Amniotic epithelial cell (primary cell): ENCODE data around the gene TP53TG5.

ENCODE experiments used
- DNase-seq: peaks from one replicate; pipeline ENCODE4 v3.0.0-alpha.2; 2010; ENCODE audit warnings: low read depth

Gene TP53TG5

GRCh38 chr20:45345104-45345936 is 32.8 kb downstream of the TP53TG5 start:
- no peak for DNase-seq

- DNase-seq: peak; percentile 88
Observed at GRCh38 chr20:45344168-45344860, 33.8 kb downstream of the TP53TG5 start.

GRCh38 chr20:45343532-45344167 is 34.5 kb downstream of the TP53TG5 start:
- DNase-seq: peak; percentile 30

GRCh38 chr20:45342855-45343531 is 35.1 kb downstream of the TP53TG5 start:
- no peak for DNase-seq

- DNase-seq: peak; percentile 94
Observed at GRCh38 chr20:45341939-45342854, 35.9 kb downstream of the TP53TG5 start.

GRCh38 chr20:45341579-45341938 is 36.6 kb downstream of the TP53TG5 start:
- no peak for DNase-seq

GRCh38 chr20:45340951-45341350 is 37.2 kb downstream of the TP53TG5 start:
- DNase-seq: no peak

- no peak for DNase-seq
Observed at GRCh38 chr20:45340236-45340847, 37.8 kb downstream of the TP53TG5 start.

GRCh38 chr20:45339799-45340198 is 38.3 kb downstream of the TP53TG5 start:
- no peak for DNase-seq

- DNase-seq: no peak
Observed at GRCh38 chr20:45339084-45339483, 39.0 kb downstream of the TP53TG5 start.

- peak; percentile 87 for DNase-seq
Observed at GRCh38 chr20:45338121-45339030, 39.7 kb downstream of the TP53TG5 start.

- DNase-seq: peak; percentile 98
Observed at GRCh38 chr20:45337367-45338120, 40.6 kb downstream of the TP53TG5 start.

GRCh38 chr20:45336530-45337366 is 41.4 kb downstream of the TP53TG5 start:
- DNase-seq: peak; percentile 92

GRCh38 chr20:45330476-45330875 is 47.6 kb downstream of the TP53TG5 start:
- DNase-seq: no peak

GRCh38 chr20:45329497-45330319 is 48.4 kb downstream of the TP53TG5 start:
- DNase-seq: no peak

GRCh38 chr20:45328451-45328850 is 49.7 kb downstream of the TP53TG5 start:
- no peak for DNase-seq

GRCh38 chr20:45325371-45325770 is 52.8 kb downstream of the TP53TG5 start:
- DNase-seq: no peak
